Stimulated activated CD8-positive, alpha-beta memory T cell treated with anti-CD3 and anti-CD28 coated beads, Interleukin-12 subunit alpha, Interleukin-12 subunit beta, amount 100 ng/mL, for 4 hours (primary cell): Measurements from ENCODE around the gene CRYBB2.
"Not testable (repeated sequence)": the region's sequence is repeated elsewhere in the genome, so short reads cannot be mapped to it uniquely, and the experiment has no call there.

Source experiments
- DNase-seq: peaks from one replicate; pipeline ENCODE4 v3.0.0-alpha.2; 2020; ENCODE audit warnings: low read depth

CRYBB2 gene

DNA sequence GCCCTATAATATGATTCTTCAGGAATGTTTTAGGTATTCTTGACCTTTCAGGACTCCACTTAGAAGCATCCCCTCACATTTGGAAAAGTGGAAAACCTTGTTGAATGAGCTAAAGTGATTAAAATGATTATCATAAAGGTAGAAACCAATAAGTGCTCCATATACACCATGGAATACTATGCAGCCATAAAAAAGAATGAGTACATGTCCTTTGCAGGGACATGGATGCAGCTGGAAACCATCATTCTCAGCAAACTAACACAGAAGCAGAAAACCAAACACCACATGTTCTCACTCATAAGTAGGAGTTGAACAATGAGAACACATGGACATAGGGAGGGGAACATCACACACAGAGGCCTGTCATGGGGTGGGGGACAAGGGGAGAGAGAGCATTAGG, 14.3 kb downstream of the CRYBB2 start:
- not testable (repeated sequence) for DNase-seq

DNA sequence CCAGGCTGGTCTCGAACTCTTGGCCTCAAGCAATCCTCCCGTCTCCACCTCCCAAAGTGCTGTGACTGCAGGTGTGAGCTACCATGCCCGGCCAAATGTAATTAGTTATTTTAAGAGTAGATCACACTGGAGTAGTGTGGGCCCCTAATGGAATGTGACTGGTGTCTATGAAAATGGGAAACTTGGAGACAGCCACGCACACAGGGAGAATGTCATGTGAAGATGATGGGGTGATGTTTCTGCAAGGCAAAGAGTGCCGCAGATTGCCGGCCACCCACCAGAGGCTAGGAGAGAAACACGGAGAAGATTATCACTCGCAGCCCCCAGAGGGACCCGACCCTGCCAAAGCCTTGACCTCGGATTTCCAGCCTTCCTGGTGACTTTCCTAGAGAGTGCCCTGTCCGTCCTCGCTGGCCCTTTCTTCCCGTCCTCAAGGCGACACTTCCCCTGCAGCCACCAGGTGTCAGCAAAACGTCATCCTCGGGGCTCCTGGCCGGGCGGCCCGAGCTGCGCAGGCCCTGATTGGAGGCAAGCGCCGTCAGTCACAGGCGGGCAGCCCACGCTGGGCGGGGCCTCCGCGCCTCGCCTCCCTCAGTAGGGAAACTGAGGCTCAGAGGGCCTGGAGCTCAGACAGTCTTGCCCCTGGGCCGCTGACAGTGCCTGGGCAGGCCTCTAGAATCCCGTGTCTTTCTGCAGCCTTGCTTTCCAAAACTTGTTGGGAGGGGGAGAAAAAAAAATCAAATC, 16.3 kb downstream of the CRYBB2 start:
- DNase-seq = peak; percentile 3

DNA sequence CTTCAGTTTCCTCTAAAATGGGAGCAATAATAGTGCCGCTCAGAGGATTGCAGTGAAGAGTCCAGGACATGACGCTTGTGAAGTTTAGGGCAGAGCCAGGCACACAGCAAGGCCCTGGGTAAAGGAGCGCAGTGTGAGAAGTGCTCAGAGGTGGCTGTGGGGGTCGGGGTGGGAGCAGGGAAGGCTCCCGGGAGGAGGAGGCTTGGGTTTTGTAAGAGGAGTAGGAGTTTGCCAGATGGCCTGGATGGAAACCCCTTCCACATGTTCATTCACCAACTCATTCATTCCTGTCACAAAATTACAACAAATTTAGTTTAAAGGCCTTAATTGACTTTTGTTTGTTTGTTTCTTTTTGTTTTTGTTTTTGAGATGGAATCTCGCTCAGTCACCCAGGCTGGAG, 17.0 kb downstream of the CRYBB2 start:
- no peak for DNase-seq

DNA sequence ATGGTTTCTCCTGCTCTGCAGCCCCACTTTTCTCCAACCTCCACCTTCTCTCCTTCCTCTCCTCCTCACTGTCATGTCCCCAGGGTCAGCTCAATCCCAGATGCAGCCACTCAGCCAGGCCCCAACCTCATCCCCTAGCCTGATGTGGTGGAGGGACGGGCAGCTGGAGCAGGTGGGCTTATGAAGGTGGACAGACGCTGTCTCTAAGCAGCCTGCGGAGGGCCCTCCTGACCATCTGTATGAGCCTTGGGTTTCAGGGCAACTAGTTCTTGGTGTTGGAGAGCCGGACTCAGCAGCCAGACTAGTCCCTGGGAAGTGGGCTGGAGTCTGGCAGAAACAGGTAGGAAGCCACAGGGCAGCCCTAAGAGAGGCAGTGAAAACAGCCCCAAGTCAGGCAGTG, 18.1 kb downstream of the CRYBB2 start:
- DNase-seq = no peak

DNA sequence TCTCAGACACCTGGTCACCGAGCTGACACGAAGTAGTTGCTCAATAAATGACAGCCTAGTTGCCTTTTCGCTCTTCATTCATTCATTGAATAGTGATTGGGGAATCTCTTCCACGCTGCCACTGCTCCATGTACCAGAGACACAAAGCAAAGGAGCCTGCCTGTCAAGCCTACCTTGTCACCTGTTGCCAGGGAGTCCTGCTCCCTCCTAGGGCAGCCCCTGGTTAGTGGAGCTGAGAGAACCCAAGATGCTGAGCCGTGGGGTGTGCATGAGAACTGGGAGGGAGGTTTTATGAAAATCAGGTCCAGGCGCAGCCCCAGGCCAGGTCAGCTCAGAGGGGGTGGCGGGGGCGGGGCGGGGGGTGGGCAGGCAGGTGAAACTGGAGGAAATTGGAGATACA, 18.6 kb downstream of the CRYBB2 start:
- not testable (repeated sequence) for DNase-seq

DNA sequence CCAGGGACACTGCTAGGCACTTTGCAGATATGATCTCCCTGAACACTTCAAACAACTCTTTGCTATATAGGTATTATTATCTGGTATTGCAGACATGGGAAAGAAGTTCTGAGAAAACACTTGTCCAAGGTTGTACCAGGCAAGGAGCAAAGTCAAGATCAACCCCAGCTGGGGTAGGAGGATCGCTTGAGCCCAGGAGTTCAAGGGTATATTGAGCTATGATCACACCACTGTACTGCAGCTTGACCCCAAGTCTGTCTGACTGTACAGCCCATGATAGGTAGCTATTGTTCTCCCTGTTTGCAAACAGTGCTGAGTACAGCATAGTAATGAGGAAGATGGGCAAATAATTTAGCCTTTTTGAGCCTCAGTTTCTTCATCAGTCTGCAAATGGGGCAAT, 35.7 kb downstream of the CRYBB2 start:
- not testable (repeated sequence) for DNase-seq

DNA sequence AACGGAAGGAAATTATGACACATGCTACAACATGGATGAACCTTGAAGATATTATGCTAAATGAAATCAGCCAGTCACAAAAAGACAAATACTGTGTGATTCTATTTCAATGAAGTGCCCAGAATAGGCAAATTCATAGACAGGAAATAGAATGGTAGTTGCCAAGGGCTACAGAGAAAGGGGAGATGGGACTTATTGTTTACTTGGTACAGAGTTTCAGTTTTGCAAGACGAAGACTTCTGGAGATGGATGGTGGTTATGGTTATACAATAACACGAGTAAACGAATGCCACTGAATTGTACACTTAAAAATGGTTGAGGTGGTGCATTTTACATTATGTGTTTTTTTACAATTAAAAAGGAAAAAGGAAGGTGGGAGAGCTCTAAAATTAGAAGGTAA, 48.1 kb downstream of the CRYBB2 start:
- DNase-seq = not testable (repeated sequence)

DNA sequence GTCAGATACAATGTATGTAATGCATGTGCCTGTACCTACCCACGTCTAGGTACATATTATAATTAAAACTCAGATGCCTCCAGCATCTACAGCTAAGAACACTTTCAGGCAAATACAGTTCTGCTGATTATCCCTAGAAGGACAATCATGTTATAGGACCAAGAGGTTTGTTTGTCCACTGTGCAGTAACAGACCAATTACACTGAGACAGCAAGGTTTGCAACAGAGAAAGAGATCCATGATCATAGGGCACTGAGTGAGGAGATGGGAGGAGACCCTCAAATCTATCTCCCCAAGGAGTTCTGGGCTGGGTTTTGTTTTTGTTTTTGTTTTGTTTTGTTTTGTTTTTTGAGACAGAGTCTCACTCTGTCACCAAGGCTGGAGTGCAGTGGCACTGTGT, 49.5 kb downstream of the CRYBB2 start:
- DNase-seq = not testable (repeated sequence)

DNA sequence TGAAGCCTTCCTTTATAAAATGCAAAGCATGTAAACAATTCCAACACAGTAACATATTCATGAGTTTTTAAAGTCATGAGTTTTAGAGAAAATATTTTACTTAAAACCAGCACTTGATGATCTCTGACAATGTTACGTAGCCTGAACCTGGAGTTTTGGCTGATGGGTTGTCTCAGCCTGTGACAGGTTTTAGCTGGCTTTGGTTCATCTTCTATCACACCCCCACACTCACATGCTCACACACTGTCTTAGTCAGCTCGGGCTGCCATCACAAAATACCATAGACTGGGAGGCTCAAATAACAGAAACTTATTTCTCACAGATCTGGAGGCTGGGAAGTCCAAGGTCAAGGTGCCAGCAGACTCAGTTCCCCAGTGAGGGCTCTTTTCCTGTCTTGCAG, 50.6 kb downstream of the CRYBB2 start:
- DNase-seq = not testable (repeated sequence)

DNA sequence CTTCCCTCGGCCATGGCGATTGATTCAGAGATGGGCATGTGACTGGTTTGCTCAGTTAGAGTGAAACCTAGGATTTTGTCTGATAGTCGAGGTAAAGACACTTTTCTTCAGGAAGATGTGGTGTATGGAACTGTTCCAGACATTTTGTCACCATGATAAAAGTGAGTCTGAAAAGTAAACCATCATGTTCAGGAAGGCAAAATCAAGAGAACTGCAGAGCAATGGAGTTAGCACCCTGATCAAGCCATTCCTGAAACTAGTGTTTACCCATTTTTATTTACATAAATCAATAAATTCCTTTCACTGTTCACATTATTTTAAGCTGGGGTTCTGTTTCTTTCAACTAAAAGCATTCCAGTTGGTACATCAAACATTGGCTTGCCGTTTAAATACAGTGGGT, 53.8 kb downstream of the CRYBB2 start:
- not testable (repeated sequence) for DNase-seq

DNA sequence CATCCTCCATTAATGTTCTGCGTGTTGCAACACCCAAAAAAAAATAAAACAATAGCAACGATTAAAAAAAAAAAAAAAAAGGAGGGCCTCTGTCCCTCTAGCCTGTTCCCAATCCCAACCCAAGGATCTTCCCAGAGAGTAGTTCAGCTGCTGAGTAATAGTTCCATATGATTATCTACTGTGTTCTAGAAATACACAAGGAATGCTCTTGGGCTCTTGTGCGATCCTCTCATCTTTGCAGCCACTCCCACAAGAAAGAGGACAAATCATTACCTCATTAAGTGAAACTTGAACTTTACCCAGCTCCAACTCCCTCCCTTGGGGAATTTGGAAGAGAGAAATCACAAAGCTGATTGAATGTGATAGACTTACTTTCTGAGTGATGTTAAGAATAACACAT, 54.5 kb downstream of the CRYBB2 start:
- not testable (repeated sequence) for DNase-seq

DNA sequence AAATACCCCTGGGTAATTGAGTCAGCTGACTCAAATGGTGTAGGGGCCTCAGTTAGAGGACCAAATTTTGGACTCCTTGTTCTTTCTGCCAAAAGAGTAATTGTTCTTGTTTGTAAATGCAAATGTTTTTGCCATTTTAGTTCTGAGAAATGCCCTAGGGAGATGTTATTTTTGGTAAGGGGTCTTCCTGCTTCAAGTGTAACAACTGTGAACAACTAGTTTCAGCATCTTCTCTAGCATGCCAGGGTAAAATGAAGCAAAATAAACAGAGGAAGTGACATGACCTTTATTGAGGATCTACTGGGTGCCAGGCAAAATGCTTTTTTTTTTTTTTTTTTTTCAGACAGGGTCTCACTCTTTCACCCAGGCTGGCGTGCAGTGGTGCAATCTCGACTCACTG, 60.7 kb downstream of the CRYBB2 start:
- not testable (repeated sequence) for DNase-seq
